Fibroblast of lung (primary cell): ENCODE measurements around the gene ADRA2A. TPM values are rescaled to one million over a fixed set of nuclear protein-coding genes. Genes with fewer than 3 reads are reported as not detected.

ENCODE experiments used
- DNase-seq, 2 donors: peaks; one replicate each; pipeline versions ENCODE4 v3.0.0 to v3.0.0-alpha.2; 2010; ENCODE audit warnings: low read depth in 2 of 2
- H2AFZ ChIP-seq: 2 replicates; pipeline ENCODE4 v1.5.1; 2012; ENCODE audit warnings: low read length, control low read depth, inconsistent platforms
- H3K27ac ChIP-seq: 2 replicates; pipeline ENCODE4 v1.5.1; 2011; ENCODE audit warnings: low read length, control low read depth; ENCODE audit not compliant: insufficient read depth
- H3K27me3 ChIP-seq: 2 replicates; pipeline ENCODE4 v1.5.1; 2011; ENCODE audit warnings: mild to moderate bottlenecking, low read length; ENCODE audit not compliant: control insufficient read depth, insufficient read depth
- H3K36me3 ChIP-seq: 2 replicates; pipeline ENCODE4 v1.5.1; 2011; ENCODE audit warnings: low read length; ENCODE audit not compliant: control insufficient read depth, insufficient read depth
- H3K4me1 ChIP-seq: 2 replicates; pipeline ENCODE4 v1.5.1; 2011; ENCODE audit warnings: low read length; ENCODE audit not compliant: control insufficient read depth, insufficient read depth; ENCODE audit errors: extremely low read depth
- H3K4me2 ChIP-seq: 2 replicates; pipeline ENCODE4 v1.5.1; 2011; ENCODE audit warnings: low read length, control low read depth; ENCODE audit not compliant: insufficient read depth; ENCODE audit errors: extremely low read depth
- H3K4me3 ChIP-seq, 4 experiments: fragments of 200-600 bp in 1 of 4; sonication (generic) in 1 of 4; replicated peaks in 1 of 4; 2 replicates each; pipeline ENCODE4 v1.5.1; 2011 to 2016; ENCODE audit warnings: low read length in 4 of 4, low read depth in 3 of 4, mild to moderate bottlenecking in 3 of 4, control low read depth in 2 of 4, inconsistent platforms in 1 of 4, mixed read lengths in 1 of 4; ENCODE audit not compliant: insufficient read depth in 1 of 4; ENCODE audit errors: control extremely low read depth in 1 of 4
- H3K79me2 ChIP-seq: 2 replicates; pipeline ENCODE4 v1.5.1; 2012; ENCODE audit warnings: mild to moderate bottlenecking, low read length, inconsistent platforms; ENCODE audit not compliant: control insufficient read depth, insufficient read depth
- H3K9ac ChIP-seq: 2 replicates; pipeline ENCODE4 v1.5.1; 2011; ENCODE audit warnings: mild to moderate bottlenecking, low read length, control low read depth; ENCODE audit not compliant: insufficient read depth
- H3K9me3 ChIP-seq: 2 replicates; pipeline ENCODE4 v1.5.1; 2012; ENCODE audit warnings: low read depth, low read length; ENCODE audit not compliant: control insufficient read depth, insufficient read depth
- H4K20me1 ChIP-seq: 2 replicates; pipeline ENCODE4 v1.5.1; 2011; ENCODE audit warnings: low read length; ENCODE audit not compliant: control insufficient read depth, insufficient read depth; ENCODE audit errors: extremely low read depth
- EZH2 ChIP-seq: IDR thresholded peaks from 2 replicates; pipeline ENCODE4 v1.5.1; 2012; ENCODE audit warnings: low read length, control low read depth, mild to moderate bottlenecking; ENCODE audit errors: missing control alignments
- polyA plus RNA-seq, 2 donors: library from polyadenylated mRNA; depleted of rRNA in 1 of 2; stranded (reverse) in 1 of 2; unstranded in 1 of 2; fragments of >200 nt; gene quantifications; 2 replicates each; pipeline ENCODE4 v1.2.1, GENCODE V29; 2011 to 2012; ENCODE audit warnings: missing spikeins in 1 of 2
- total RNA-seq: library from RNA; depleted of rRNA; stranded (reverse); fragments of >200 nt; gene quantifications from 2 replicates; pipeline ENCODE4 v1.2.1, GENCODE V29; 2014
- TF ChIP-seq, protein P1 (sequence below), 2 donors: IDR thresholded peaks in 1 of 2; conservative IDR thresholded peaks in 1 of 2; 1 replicate in 1 of 2; 2 replicates in 1 of 2; pipeline ENCODE4 v1.5.1; 2011 to 2012; ENCODE audit warnings: low read length in 2 of 2, control low read depth in 1 of 2, inconsistent platforms in 1 of 2, low read depth in 1 of 2, mild to moderate bottlenecking in 1 of 2

Gene ADRA2A
- total and polyA plus RNA-seq, 2 donors (not counting 1 experiment from before 2014, with no cell fraction given) = under 0.01 to 0.02 TPM

DNA sequence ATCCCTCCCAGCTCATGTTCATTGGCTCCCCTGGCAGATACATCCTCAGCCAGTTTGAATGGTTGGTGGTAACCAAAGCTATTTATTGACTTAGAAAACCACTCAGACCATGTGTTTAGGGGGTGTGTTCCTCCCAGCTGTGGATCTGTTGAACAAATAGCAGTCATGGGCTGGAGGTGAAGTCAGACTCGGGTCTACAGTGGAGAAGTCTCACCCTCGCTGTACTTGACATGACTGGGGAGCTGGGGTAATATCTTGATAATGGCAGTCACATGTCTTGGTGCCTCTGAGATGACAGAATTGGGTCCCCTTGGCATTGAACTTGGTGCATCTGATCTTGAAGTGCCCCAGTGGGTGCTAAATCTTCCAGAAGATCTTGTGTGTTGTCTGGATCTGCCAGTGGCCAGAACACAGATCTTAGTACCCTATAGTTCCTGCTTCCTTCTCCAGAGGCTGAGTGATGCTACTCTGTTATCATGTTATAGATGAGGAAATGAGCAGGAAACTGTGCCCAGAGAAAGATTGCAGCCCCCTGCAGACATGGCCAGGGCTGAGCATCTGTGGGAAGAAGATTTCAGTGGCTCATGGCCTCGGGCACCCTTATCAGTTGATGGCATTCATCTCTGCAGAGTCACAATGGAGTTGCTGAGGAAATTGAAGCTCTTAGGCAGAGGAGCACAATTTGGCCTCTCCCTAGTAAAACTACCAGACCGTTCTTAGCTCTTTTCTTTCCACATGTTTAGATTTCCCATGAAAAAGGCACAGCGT is 50.4 kb downstream of the ADRA2A start:
- H3K36me3 ChIP-seq = no peaks in the 10 kb centered on the region
- no peak overlapping the region for H3K4me2 ChIP-seq
- no peaks in the 10 kb centered on the region for H3K79me2 ChIP-seq
- no peak overlapping the region for H3K9ac ChIP-seq
- H3K4me3 ChIP-seq = no peak overlapping the region
- H2AFZ ChIP-seq = no peak overlapping the region
- TF ChIP-seq, protein P1, sequence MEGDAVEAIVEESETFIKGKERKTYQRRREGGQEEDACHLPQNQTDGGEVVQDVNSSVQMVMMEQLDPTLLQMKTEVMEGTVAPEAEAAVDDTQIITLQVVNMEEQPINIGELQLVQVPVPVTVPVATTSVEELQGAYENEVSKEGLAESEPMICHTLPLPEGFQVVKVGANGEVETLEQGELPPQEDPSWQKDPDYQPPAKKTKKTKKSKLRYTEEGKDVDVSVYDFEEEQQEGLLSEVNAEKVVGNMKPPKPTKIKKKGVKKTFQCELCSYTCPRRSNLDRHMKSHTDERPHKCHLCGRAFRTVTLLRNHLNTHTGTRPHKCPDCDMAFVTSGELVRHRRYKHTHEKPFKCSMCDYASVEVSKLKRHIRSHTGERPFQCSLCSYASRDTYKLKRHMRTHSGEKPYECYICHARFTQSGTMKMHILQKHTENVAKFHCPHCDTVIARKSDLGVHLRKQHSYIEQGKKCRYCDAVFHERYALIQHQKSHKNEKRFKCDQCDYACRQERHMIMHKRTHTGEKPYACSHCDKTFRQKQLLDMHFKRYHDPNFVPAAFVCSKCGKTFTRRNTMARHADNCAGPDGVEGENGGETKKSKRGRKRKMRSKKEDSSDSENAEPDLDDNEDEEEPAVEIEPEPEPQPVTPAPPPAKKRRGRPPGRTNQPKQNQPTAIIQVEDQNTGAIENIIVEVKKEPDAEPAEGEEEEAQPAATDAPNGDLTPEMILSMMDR (conservative IDR thresholded peaks at IDR 0.05 in 1 of 2, IDR thresholded peaks at IDR 0.05 in 1 of 2; ENCODE audit: low read depth in 1 of 2, low read length in 2 of 2) = no peak
- no peak for TF ChIP-seq EZH2
- no peaks in the 10 kb centered on the region for H3K27me3 ChIP-seq
- no peak for DNase-seq
- H3K27ac ChIP-seq = no peak overlapping the region
- H3K9me3 ChIP-seq = no peaks in the 10 kb centered on the region
- H3K4me1 ChIP-seq = no peaks in the 10 kb centered on the region
- no peaks in the 10 kb centered on the region for H4K20me1 ChIP-seq

DNA sequence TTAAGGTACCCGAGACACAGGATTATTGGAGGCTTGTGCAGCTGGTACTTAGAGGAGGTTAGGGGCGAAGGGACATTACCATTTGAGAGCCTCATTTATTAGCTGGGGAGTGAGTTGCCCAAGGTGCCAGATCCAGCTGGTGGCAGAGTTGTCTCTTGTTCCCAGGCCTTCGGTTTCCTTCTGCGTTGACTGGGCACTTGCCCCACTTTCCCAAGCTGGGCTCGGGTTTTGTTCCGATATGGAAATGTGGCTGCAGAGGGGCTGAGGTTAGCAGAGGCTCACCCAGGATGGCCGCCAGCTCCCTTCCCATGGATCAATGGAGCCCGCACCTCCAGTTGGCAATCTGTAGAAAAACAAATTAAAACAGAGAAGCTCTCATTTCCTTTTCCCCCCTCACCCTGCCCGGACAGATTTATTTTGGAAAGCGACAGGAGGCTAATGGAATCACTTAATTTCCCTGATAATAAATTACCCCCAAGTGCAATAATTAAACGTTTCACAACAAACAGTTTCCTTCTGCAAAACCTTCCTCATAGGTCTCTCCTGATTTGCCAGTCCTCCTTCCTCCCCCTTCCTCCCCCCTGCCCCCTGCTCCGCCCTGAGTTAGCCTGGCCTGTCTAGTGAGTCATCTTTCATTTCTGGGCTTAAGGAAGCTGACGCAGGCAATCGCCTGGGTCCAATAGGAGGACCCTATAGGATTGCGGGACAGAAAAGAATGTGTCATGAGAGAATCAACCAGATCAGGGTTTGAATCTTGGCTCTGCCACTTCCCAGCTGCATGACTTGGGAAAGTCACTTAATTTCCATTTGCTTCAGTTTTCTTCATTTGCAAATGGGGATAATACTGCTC is 51.7 kb downstream of the ADRA2A start:
- Histone ChIP-seq H3K36me3 (no peaks in the 10 kb centered on the region), H3K27me3 (no peaks in the 10 kb centered on the region), H3K27ac (no peak overlapping the region), H3K4me1 (no peaks in the 10 kb centered on the region), H3K79me2 (no peaks in the 10 kb centered on the region), H3K4me2 (no peak overlapping the region), H3K4me3 (no peak overlapping the region), H3K9me3 (no peaks in the 10 kb centered on the region), H4K20me1 (no peaks in the 10 kb centered on the region), H3K9ac (no peak overlapping the region), H2AFZ (no peak overlapping the region)
- DNase-seq = peak in 1 of 2 donors; percentile 49
- no peak for TF ChIP-seq EZH2
- TF ChIP-seq, protein P1 (conservative IDR thresholded peaks at IDR 0.05 in 1 of 2, IDR thresholded peaks at IDR 0.05 in 1 of 2; ENCODE audit: low read depth in 1 of 2, low read length in 2 of 2) = no peak

DNA sequence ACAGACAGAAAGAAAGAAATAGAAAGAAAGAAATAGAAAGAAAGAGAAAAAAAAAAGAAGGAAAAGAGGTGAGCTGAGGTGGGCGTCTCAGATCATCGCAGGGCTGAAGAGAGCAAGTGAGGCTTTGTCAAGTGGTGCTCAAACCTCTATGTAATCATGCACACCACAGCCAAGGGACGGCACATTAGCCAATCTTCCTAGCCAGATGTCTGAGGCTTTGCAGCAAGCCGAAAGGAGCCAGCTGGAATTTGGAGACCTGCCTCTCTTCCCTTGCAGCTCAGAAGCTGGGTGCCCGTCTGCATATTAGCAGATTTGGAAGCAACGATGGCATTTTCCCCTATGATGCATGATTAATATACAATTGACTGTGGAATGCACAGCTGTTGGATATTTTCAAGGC is 52.5 kb downstream of the ADRA2A start:
- Histone ChIP-seq H3K4me2 (no peak overlapping the region), H3K4me1 (no peaks in the 10 kb centered on the region), H3K27me3 (no peaks in the 10 kb centered on the region), H3K27ac (no peak overlapping the region), H2AFZ (no peak overlapping the region), H3K79me2 (no peaks in the 10 kb centered on the region), H3K9me3 (no peaks in the 10 kb centered on the region), H4K20me1 (no peaks in the 10 kb centered on the region), H3K36me3 (no peaks in the 10 kb centered on the region), H3K4me3 (no peak overlapping the region), H3K9ac (no peak overlapping the region)
- no peak for DNase-seq
- TF ChIP-seq EZH2 = no peak
- TF ChIP-seq, protein P1 (conservative IDR thresholded peaks at IDR 0.05 in 1 of 2, IDR thresholded peaks at IDR 0.05 in 1 of 2; ENCODE audit: low read depth in 1 of 2, low read length in 2 of 2) = no peak
